KMS-11 (cell line): ENCODE results near the gene SMOC2.

Source experiments
- H2AFZ ChIP-seq: fragments of 200-600 bp; sonication (generic); 2 replicates; pipeline ENCODE4 v1.6.1; 2016; ENCODE audit warnings: antibody characterized with exemption, mixed run types, low read depth
- H3K27ac ChIP-seq: fragments of 200-600 bp; sonication (generic); 2 replicates; pipeline ENCODE4 v1.6.1; 2016; ENCODE audit warnings: mild to moderate bottlenecking, mixed run types
- H3K27me3 ChIP-seq: fragments of 200-600 bp; sonication (generic); 2 replicates; pipeline ENCODE4 v1.6.1; 2017; ENCODE audit warnings: mild to moderate bottlenecking, low read depth, mixed run types, moderate library complexity; ENCODE audit not compliant: insufficient read depth
- H3K36me3 ChIP-seq: fragments of 200-600 bp; sonication (generic); 2 replicates; pipeline ENCODE4 v1.6.1; 2017; ENCODE audit warnings: mild to moderate bottlenecking, mixed run types; ENCODE audit not compliant: insufficient read depth
- H3K4me1 ChIP-seq: fragments of 200-600 bp; sonication (generic); 2 replicates; pipeline ENCODE4 v1.6.1; 2016; ENCODE audit warnings: mild to moderate bottlenecking, low read depth, mixed run types; ENCODE audit not compliant: poor library complexity, severe bottlenecking
- H3K4me2 ChIP-seq: fragments of 200-600 bp; sonication (generic); 2 replicates; pipeline ENCODE4 v1.7.0; 2016; ENCODE audit warnings: mild to moderate bottlenecking, mixed run types
- H3K4me3 ChIP-seq: fragments of 200-600 bp; sonication (generic); IDR thresholded peaks from 2 replicates; pipeline ENCODE4 v1.6.1; 2017; ENCODE audit warnings: low read depth, low read length, mixed read lengths; ENCODE audit not compliant: insufficient read depth
- H3K79me2 ChIP-seq: fragments of 200-600 bp; sonication (generic); 2 replicates; pipeline ENCODE4 v1.6.1; 2016; ENCODE audit warnings: low read depth, mixed run types; ENCODE audit not compliant: insufficient read depth
- H3K9ac ChIP-seq: fragments of 200-600 bp; sonication (generic); 2 replicates; pipeline ENCODE4 v1.6.1; 2016; ENCODE audit warnings: mild to moderate bottlenecking, mixed run types
- H4K20me1 ChIP-seq: fragments of 200-600 bp; sonication (generic); 2 replicates; pipeline ENCODE4 v1.6.1; 2016; ENCODE audit warnings: mild to moderate bottlenecking, mixed run types; ENCODE audit not compliant: insufficient read depth
- TF ChIP-seq, protein P1 (sequence below): fragments of 200-600 bp; sonication (generic); conservative IDR thresholded peaks from 2 replicates; pipeline ENCODE4 v1.6.1; 2017; ENCODE audit warnings: low read depth, mild to moderate bottlenecking, antibody characterized with exemption, low read length, moderate library complexity, mixed read lengths

SMOC2 gene

DNA sequence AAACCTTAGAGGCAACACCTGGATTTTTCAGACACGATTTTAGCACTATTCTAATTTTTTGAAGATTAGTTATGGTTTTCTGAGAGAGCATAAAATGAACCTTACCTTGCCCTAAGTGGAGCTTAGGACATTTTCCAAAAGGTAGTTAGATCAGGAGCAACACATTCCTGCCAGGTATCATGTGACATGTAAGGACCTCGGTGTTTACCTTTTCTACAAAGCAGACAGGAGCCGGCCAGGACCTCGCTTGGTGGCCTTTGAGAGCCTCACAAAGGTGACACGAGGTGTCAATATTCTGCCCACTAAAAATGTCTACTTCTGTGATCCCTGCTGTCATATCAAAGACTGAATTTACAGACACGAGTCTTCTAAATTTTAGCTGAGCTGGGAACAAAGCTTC, 174.9 kb downstream of the SMOC2 start:
- H3K9ac ChIP-seq = no peak overlapping the region
- no peaks in the 10 kb centered on the region for H3K4me1 ChIP-seq
- TF ChIP-seq, protein P1, sequence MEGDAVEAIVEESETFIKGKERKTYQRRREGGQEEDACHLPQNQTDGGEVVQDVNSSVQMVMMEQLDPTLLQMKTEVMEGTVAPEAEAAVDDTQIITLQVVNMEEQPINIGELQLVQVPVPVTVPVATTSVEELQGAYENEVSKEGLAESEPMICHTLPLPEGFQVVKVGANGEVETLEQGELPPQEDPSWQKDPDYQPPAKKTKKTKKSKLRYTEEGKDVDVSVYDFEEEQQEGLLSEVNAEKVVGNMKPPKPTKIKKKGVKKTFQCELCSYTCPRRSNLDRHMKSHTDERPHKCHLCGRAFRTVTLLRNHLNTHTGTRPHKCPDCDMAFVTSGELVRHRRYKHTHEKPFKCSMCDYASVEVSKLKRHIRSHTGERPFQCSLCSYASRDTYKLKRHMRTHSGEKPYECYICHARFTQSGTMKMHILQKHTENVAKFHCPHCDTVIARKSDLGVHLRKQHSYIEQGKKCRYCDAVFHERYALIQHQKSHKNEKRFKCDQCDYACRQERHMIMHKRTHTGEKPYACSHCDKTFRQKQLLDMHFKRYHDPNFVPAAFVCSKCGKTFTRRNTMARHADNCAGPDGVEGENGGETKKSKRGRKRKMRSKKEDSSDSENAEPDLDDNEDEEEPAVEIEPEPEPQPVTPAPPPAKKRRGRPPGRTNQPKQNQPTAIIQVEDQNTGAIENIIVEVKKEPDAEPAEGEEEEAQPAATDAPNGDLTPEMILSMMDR = no peak
- H3K27me3 ChIP-seq = no peaks in the 10 kb centered on the region
- H3K36me3 ChIP-seq = no peaks in the 10 kb centered on the region
- no peaks in the 10 kb centered on the region for H4K20me1 ChIP-seq
- H3K79me2 ChIP-seq = no peaks in the 10 kb centered on the region
- no peak overlapping the region for H3K4me2 ChIP-seq
- no peak overlapping the region for H3K4me3 ChIP-seq
- no peak overlapping the region for H2AFZ ChIP-seq
- no peak overlapping the region for H3K27ac ChIP-seq

DNA sequence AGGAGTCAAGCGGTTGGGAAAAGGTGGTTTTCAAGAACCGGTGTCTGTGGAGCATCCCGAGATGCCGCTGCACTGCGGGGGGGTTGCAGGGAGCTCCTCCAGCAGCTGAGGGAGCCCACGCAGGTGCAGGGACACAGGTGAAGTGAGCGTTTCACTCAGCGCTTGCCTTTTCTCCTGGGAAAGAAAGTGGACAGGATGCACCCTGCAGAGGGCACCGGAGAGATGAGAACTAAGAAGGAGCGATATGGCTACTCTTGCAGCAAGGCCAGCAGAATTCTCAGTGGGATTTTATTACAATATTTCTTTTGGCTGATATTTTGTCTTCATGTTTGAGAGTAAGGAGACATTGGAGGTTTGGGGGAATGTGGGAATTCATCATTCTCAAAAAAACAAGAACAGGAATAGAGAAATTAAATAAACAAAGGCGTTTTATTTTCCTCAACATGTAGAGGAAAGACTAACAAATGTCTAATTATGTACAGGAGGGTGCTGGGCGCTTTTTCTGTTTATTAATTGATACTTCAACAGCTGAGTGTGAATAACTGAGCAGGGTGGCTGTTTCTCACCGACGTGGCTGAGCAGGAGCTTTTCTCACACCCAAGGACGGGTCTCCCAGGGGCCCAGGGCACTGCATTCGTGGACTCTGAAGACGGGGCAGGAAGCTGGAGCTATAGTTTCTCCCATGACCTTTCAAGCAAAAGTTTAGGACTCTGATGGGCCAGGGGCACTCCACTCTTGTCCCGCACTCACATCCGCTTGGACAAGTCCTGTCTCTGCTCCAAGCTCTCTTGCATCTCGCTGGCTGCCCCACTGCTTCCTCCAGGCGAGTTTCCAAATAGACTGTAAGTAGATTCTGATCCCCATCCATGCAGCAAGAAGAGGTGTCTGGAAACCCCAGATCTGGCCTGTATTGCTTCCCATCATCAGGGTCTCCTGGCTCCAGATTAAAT, 176.1 kb downstream of the SMOC2 start:
- Histone ChIP-seq H3K4me1 (no peaks in the 10 kb centered on the region), H3K36me3 (no peaks in the 10 kb centered on the region), H3K79me2 (no peaks in the 10 kb centered on the region), H3K27me3 (no peaks in the 10 kb centered on the region), H2AFZ (no peak overlapping the region), H3K27ac (no peak overlapping the region), H3K9ac (no peak overlapping the region), H3K4me2 (no peak overlapping the region), H3K4me3 (no peak overlapping the region), H4K20me1 (no peaks in the 10 kb centered on the region)
- TF ChIP-seq, protein P1 = no peak

DNA sequence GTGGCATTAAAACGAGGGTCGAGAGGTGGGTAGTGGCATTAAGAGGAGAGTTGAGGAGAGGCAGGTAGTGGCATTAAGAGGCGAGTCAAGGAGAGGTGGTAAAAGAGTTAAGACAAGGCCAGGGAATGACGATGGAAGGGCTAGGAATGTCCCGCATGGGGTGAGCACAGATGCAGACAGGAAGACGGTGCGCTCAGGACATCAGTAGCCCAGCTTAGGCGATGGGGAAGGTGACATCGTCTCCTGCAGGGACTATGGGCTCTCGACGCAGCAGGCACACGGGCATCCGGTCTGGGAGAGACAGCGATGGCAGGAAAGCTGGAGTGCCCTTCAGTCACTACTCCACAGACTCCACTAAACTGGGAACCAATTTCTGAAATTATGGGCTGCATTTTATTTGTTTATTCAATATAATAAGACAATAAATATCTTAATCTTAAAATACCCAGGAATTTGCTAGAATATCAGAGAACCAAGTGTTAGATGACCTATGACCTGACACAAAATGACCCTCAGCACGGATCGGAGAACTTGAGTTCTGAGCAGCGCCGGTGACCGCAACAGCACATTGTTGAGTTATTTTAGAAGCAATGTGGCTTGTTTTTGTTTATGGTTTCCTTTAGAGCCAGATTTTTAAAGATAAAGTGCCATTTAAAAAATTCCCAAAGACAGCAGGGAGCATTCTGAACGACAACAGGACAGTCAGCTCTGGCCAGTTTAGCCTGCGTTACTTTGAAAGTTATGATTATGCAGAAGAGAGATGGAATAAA, 177.7 kb downstream of the SMOC2 start:
- no peak overlapping the region for H3K4me2 ChIP-seq
- TF ChIP-seq, protein P1 = no peak
- no peaks in the 10 kb centered on the region for H3K27me3 ChIP-seq

DNA sequence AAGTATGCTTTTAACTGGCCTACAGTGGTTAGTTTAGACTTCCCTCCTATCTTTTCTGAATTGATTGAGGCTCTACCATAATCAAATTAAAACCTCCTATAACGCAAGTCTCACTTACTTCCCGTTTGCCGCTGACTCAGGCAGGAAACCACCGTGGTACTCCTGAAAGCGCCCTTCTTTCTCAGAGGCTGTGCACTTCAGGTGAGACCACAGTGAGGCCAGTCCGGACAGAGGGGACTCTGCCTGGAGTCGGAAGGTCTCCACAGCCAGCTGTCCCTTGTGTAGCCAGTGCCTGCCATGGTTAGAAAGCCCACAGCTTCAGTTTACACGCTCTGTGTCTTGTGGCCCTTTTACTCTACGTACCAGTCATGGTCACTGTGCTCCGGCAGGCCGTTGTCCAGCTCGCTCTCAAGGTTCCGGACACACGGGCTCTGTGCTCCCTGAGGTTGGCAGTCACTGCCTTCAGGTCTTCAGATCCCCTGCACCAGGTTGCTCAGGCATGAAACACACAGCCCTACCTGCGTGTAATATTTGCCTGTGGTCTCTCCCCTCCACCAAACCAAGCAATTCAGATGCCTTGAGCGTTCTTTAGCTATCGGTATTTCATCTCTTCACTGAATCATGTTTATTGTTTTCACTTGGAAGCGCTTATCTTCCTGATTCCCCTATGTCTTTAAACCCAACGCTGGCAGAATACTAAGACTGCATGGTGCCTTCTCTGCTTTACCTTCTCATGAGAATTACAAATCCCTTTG, 178.8 kb downstream of the SMOC2 start:
- Histone ChIP-seq H4K20me1 (no peaks in the 10 kb centered on the region), H3K36me3 (no peaks in the 10 kb centered on the region), H3K9ac (no peak overlapping the region), H3K27ac (no peak overlapping the region), H3K27me3 (no peaks in the 10 kb centered on the region), H3K79me2 (no peaks in the 10 kb centered on the region), H3K4me2 (no peak overlapping the region), H2AFZ (no peak overlapping the region), H3K4me3 (no peak overlapping the region), H3K4me1 (no peaks in the 10 kb centered on the region)
- TF ChIP-seq, protein P1 = no peak

More for the DNA sequence above, 177.7 kb downstream of the SMOC2 start:
- no peak overlapping the region for H3K27ac ChIP-seq
- H3K9ac ChIP-seq = no peak overlapping the region
- no peaks in the 10 kb centered on the region for H3K36me3 ChIP-seq
- no peaks in the 10 kb centered on the region for H4K20me1 ChIP-seq
- no peak overlapping the region for H2AFZ ChIP-seq
- no peaks in the 10 kb centered on the region for H3K4me1 ChIP-seq
- H3K4me3 ChIP-seq = no peak overlapping the region
- H3K79me2 ChIP-seq = no peaks in the 10 kb centered on the region
